GM18867 (cell line): ENCODE data around the gene ISL2.

Experiments
- ATAC-seq: cut with Tn5 transposase; IDR thresholded peaks from one replicate; pipeline ENCODE4 v1.9.1; 2021; ENCODE audit warnings: mild to moderate bottlenecking, moderate library complexity; ENCODE audit not compliant: unreplicated experiment

Gene ISL2

DNA sequence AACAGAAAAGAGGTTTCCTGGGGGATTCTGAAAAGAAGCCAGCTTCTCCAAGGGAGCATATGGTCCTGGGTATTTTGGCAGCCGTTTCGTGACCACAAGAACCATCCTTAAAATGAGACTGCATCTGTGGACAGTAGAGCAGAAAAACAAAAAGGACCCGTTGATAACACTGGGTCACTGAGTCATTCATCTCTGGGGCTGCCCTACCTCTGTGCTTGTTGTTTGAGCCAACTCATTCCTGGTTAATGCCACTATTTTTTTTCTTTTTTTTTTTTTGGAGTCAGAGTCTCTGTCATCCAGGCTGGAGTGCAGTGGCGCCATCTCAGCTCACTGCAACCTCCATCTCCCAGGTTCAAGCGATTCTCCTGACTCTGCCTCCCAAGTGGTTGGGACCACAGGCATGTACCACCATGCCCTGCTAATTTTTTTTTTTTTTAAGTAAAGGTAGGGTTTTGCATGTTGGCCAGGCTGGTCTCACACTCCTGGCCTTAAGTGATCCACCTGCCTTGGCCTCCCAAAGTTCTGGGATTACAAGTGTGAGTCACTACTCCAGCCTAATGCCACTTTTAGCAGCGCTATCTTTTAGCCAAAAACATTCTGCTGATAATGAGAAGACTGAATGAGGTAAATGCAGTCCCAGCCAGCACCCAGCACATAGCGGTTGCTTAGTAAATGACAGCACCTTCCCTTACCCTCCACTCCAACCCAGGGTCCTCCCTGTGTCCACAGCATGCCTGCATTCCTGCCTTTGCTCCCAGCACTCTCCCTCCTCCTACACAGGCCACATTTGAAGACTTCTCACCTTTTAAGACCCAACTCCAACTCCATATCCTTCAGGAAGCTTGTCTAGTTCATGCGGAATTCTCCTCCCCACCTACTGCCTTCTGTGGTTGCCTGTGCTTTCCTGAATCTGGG lies 9.1 kb upstream of the ISL2 start:
- ATAC-seq = no peak

DNA sequence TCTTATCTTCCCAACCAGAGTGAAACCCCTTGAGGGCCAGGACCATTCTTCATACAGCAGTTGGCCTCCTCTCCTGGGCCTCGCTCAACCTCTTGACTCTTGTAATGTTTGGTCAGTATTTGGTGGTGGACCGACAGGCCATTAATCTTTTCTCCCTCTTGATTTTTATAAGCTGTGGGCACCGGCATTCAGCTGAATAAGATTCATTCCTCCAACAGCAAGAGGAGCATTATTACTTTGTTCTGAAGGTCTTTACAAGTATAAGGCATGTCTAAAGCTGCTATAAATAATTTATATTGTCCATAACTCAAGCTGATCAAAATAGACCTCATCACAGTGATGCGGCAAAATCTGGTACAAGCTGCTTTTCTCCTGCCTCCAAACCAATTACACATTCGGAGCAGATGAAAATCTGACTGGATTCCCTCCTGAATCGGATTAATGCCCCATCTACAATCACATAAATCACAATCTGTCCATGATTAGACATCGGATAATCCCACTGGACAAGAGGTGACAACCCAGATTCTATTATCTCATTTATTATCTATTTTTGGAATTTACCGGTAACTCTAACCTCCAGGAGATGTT lies 8.4 kb upstream of the ISL2 start:
- no peak for ATAC-seq

DNA sequence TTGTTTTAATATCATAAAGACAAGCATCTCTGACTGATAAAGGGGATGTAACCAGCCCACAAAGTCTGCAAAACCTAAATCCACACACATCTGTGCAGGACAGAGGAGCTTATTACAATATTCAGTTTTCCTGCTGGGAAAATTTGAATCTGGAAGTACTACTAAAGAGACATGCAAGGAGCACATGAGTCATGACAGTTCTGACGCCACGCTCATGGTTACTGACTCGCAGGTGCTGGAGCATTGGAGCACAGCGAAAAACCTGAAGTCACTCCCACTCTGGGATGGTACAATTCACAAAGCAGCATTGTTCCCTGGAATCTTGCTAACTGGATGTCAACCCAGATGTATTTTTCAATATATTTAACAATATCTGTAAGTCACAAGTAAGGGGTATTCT lies 7.6 kb upstream of the ISL2 start:
- ATAC-seq = no peak

DNA sequence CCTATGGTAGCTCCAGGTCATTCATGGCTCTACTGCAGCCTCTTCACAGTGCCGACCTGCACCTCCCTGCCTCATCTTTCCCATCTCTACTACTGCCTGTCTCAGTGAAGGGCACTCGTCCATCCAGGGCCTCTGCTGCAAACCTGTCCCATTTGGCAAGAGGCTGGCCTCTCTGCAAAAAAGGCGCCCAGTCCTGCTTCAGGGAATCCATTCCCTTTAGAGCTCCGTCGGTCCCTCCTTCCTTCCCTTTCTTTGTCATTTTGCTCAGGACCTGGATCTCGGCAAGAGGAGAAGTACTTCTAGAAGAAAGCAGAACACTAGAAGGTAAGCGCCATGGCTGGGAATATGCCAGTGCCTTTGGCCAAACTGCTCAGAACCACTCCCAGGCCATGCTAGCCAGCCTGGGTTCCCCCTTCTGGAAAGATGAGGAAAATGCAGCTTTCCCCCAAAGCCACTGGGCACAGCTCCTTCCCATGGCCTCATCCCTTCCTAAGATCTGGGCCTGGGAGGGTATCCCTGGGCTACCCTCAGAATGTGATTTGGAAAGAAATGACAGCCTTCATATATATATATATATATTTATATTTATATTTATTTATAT lies 6.4 kb upstream of the ISL2 start:
- no peak for ATAC-seq

DNA sequence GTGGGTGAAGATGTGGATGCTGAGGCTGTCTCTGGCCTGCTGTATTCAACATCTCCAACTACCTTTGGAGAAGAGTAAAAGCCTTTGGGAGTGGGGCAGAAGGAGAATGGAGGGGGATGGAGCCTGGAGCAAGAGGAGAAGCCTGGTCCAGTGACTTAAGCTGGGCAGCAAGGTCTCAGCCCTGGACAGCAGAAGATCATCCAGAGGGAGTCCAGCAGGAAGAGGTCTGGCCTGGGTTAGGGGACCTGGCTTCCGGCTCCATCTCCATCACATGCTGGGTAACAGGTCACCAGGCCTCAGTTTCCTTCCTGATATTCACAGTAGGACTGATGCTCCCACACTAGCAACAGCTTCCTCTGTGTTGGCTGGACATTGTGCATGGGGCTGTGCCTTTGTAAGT lies 3.8 kb upstream of the ISL2 start:
- no peak for ATAC-seq

DNA sequence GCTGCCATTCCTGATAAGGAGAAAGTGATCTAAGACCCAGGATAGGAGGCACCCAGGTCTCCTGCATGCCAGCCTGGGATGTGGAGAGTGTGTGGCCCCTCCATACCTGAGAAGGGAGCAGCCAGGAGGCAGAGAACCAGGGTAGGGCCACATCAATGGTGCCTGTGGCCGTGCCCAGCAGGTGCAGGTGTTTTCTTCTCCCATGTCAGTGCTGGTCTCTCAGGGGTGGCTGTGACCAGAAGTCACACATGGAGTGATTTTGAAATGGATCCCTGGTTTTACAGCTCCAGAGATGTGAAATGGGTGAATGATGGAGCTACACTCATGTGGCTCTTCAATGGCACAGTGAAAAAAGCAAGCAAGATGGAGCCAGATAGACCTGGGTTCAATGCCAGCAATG lies 3.3 kb upstream of the ISL2 start:
- ATAC-seq = no peak

DNA sequence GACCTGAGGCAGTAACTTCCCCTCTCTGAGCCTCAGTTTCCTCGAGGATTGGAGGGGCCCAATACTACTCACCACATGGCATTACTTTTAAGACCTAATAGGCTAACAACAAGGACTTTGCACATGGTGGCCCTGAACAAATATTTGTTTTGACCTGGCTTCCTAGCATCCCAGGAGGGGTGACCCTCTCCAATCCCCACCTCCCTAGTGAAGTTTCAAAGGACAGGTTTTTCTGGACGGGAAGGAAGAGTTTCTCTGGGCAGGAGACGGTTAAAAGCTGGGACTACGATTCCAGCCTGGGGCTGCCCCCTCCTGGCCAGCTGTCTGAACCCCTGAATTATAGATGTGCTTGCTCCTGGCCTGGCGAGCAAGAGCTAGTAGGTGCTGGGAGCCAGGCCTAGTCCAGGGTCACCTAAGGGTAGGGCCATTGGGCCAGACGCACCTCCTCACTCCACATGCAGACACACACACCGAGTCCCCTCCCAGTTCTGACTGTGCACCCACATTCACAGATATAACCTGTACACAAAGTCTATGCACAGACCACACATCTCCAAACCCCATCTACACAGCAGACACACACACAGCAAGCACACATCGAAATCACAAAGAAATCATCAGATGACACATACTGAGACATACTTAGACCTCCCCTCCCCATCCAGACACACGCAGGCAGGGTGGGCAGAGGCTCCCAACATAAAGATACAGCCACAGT lies 2.7 kb upstream of the ISL2 start:
- ATAC-seq = no peak

- no peak for ATAC-seq
Measured at GRCh38 chr15:76334438-76335306, 1.9 kb upstream of the ISL2 start.

GRCh38 chr15:76335307-76336253 lies 993 bp upstream of the ISL2 start:
- no peak for ATAC-seq

GRCh38 chr15:76337059-76337695 lies 604 bp downstream of the ISL2 start:
- ATAC-seq = no peak

DNA sequence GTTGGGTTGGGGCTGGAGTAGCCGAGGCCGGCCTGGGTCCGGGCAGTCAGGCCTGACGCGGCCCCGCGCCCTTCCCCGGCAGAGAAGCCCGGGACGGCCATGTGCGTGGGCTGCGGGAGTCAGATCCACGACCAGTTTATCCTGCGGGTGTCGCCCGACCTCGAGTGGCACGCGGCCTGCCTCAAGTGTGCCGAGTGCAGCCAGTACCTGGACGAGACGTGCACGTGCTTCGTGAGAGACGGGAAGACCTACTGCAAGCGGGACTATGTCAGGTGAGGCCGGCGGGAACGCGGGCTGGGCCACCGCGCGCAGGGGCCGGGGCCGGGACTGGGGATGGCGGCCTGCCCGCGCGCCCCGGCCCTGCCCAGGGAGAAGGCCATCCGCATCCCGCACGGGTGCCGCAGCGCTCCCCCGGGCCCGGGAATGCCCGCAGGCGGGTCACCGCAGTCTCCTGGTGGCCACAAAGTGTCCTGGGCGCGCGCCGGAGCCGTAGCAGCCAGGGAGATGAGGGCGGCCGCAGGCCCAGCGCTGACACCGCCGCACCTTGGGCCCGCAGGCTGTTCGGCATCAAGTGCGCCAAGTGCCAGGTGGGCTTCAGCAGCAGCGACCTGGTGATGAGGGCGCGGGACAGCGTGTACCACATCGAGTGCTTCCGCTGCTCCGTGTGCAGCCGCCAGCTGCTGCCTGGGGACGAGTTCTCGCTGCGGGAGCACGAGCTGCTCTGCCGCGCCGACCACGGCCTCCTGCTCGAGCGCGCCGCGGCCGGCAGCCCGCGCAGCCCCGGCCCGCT lies 1.3 kb downstream of the ISL2 start:
- ATAC-seq = no peak

- no peak for ATAC-seq
Measured at GRCh38 chr15:76338486-76339304, 2.1 kb downstream of the ISL2 start.

GRCh38 chr15:76339305-76340197 lies 3.0 kb downstream of the ISL2 start:
- no peak for ATAC-seq

DNA sequence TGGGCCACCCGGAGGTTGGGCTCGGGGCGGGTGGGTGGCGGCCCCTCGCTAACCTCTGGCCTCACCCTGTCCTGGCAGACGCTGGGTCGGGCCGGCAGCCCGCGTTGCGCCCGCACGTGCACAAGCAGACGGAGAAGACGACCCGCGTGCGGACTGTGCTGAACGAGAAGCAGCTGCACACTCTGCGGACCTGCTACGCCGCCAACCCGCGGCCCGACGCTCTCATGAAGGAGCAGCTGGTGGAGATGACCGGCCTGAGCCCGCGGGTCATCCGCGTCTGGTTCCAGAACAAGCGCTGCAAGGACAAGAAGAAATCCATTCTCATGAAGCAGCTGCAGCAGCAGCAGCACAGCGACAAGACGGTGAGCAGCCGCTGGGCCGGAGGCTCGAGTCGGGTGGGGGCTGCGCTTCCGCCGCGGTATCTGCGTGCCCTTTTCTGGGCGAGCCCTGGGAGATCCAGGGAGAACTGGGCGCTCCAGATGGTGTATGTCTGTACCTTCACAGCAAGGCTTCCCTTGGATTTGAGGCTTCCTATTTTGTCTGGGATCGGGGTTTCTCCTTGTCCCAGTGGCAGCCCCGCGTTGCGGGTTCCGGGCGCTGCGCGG lies 3.7 kb downstream of the ISL2 start:
- no peak for ATAC-seq

DNA sequence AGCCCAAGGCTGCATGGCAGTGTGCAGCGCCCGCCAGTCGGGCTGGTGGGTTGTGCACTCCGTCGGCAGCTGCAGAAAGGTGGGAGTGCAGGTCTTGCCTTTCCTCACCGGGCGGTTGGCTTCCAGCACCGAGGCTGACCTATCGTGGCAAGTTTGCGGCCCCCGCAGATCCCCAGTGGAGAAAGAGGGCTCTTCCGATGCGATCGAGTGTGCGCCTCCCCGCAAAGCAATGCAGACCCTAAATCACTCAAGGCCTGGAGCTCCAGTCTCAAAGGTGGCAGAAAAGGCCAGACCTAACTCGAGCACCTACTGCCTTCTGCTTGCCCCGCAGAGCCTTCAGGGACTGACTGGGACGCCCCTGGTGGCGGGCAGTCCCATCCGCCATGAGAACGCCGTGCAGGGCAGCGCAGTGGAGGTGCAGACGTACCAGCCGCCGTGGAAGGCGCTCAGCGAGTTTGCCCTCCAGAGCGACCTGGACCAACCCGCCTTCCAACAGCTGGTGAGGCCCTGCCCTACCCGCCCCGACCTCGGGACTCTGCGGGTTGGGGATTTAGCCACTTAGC lies 4.3 kb downstream of the ISL2 start:
- ATAC-seq = no peak
